Psoas muscle (tissue), 8 donors: ENCODE results near the gene FIGNL1. TPM values are rescaled to one million over a fixed set of nuclear protein-coding genes. Genes with fewer than 3 reads are reported as not detected.

ENCODE experiments used
- ATAC-seq, 4 donors: fragments of 200-7000 bp; cut with Tn5 transposase; one replicate each; pipeline ENCODE4 v1.9.1; 2020; ENCODE audit warnings: moderate library complexity in 3 of 4, mild to moderate bottlenecking in 2 of 4
- DNase-seq, 2 donors: peaks; one replicate each; pipeline ENCODE4 v3.0.0-alpha.2; 2020
- H3K27ac ChIP-seq: fragments of 200-600 bp; one replicate; pipeline ENCODE4 v1.8.0; 2022
- H3K27me3 ChIP-seq, 3 donors: fragments of 200-600 bp in 1 of 3; one replicate each; pipeline versions ENCODE4 v1.6.1 to v1.8.0; 2013 to 2022; ENCODE audit warnings: low read length in 2 of 3, mild to moderate bottlenecking in 2 of 3, moderate library complexity in 1 of 3; ENCODE audit not compliant: insufficient read depth in 3 of 3
- H3K36me3 ChIP-seq, 2 donors: fragments of 200-600 bp in 1 of 2; one replicate each; pipeline versions ENCODE4 v1.6.1 to v1.8.0; 2013 to 2022; ENCODE audit warnings: low read depth in 1 of 2, mild to moderate bottlenecking in 1 of 2, moderate library complexity in 1 of 2; ENCODE audit not compliant: insufficient read depth in 1 of 2
- H3K4me1 ChIP-seq: fragments of 200-600 bp; one replicate; pipeline ENCODE4 v1.8.0; 2022
- H3K4me3 ChIP-seq: fragments of 200-600 bp; one replicate; pipeline ENCODE4 v1.8.0; 2022; ENCODE audit warnings: mild to moderate bottlenecking
- H3K9me3 ChIP-seq: fragments of 200-600 bp; one replicate; pipeline ENCODE4 v1.8.0; 2022
- WGBS, 3 donors: extraction: QIAGEN DNeasy Blood & Tissue Kit; methylation state at CpG; one replicate each; pipeline versions ENCODE4 v1.1.6 to v1.1.7; 2013; 5-methylcytosine and 5-hydroxymethylcytosine counted together
- intact Hi-C, 2 donors: fragments of 100-400 bp; cut with DNase I; formaldehyde crosslinking; loops; one replicate each; pipeline versions ENCODE4 v1.11.0 to v1.14.2; 2022
- polyA plus RNA-seq, 3 donors: library from polyadenylated mRNA; stranded (reverse); fragments of 200-250 nt; gene quantifications; one replicate each; pipeline ENCODE4 v1.2.3, GENCODE V29; 2013
- total RNA-seq, 4 donors: library from RNA; stranded (reverse); fragmentation: NEBNext Ultra II Directional in 2 of 4; extraction: Animal tissue kit (Norgen Biotek cat#: 25700) in 2 of 4; gene quantifications; one replicate each; pipeline versions ENCODE4 v1.2.1 to v1.2.4, GENCODE V29; 2021 to 2023
- TF ChIP-seq, protein P1 (sequence below): fragments of 200-600 bp; IDR thresholded peaks from one replicate; pipeline ENCODE4 v1.8.0; 2022; ENCODE audit warnings: antibody characterized with exemption
- donor health status: healthy with polysubstance abuse.
- donor health status: DM: no; HTN: no; CAD: no; lungs with moderate emphysema.
- donor health status: Bipolar disorder and iron deficiency.
- donor health status: healthy.
- donor health status: DM: yes; HTN: yes; CAD: no.
- donor health status: DM: no; HTN: no; CAD: no.
- donor health status: DM: no; HTN: no; CAD: no.
- donor health status: DM: yes; HTN: yes; CAD: no.

The FIGNL1 gene
- total and polyA plus RNA-seq, 7 donors: 2.7 to 13.4 (median 7.9) TPM

DNA sequence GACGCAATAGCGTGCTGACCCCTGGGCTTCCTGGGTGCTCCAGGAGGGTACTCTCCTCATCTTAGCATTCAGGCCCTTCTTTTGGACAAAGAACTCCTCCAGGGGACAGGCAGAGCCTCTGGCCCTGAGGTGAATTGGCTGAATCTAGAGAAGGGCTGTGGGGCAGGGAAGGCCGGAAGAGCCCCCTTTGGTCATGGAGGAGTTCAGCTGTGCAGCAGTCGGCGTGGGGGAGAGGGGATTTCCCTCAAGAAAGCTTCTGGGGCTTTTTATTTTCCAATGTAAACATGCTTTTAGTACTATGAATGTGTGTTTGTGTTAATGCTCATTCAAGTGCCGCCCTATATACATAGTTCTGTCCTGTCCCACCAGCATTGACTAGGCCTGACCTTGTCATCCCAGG, 38.8 kb downstream of the FIGNL1 start:
- 80 to 92% (median 86%) methylated on average over 6 of the region's 6 CpGs for WGBS, 3 donors
- H3K9me3 ChIP-seq: no peaks in the 10 kb centered on the region
- H3K4me3 ChIP-seq: no peak overlapping the region
- H3K27me3 ChIP-seq: no peaks in the 10 kb centered on the region
- TF ChIP-seq, protein P1, sequence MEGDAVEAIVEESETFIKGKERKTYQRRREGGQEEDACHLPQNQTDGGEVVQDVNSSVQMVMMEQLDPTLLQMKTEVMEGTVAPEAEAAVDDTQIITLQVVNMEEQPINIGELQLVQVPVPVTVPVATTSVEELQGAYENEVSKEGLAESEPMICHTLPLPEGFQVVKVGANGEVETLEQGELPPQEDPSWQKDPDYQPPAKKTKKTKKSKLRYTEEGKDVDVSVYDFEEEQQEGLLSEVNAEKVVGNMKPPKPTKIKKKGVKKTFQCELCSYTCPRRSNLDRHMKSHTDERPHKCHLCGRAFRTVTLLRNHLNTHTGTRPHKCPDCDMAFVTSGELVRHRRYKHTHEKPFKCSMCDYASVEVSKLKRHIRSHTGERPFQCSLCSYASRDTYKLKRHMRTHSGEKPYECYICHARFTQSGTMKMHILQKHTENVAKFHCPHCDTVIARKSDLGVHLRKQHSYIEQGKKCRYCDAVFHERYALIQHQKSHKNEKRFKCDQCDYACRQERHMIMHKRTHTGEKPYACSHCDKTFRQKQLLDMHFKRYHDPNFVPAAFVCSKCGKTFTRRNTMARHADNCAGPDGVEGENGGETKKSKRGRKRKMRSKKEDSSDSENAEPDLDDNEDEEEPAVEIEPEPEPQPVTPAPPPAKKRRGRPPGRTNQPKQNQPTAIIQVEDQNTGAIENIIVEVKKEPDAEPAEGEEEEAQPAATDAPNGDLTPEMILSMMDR: no peak
- H3K4me1 ChIP-seq: no peaks in the 10 kb centered on the region
- no peak for ATAC-seq
- intact Hi-C loops: no loop called here
- H3K27ac ChIP-seq: no peak overlapping the region
- no peak for DNase-seq
- H3K36me3 ChIP-seq: no peaks in the 10 kb centered on the region

DNA sequence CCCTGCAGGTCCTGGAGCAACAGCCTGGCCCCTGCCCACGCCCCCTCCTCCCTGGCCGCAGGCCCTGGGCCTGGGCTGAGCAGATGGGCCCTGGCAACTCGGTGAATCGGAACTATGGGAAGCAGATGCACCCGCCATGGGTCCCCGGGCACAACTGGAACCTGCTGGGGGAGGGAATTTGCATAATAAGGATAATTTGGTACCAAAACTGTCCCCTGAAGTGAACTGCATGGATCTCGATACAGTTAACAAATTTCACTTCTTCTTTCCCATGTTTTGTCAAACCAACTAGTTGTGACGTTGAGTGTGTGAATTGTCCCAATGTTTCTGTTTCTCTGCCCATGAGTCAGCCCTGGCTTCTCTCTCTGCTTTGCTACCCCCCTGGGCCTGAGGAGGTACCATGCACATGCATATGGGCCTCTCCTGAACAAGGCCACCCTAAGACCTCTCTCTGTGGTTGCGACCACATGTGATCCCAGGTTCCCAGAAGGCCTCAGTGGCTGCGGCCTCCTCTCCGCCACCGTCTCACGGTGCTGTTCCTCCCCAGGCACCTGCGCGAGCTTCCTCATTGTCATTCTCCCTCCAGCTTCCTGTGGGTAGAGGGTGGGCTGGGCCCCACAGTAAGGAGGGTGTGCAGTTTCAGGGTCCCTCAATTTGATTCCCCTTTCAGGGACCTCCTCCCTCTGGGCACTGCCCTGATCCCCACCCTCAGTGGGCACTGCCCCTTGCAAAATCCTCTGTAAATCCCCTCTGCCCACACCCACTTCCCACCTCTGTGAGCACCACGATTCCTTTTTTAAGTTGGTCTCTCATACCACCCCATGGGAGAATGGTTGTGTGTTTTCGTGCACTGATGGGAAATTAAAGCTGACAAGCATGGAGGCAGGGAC, 40.0 kb downstream of the FIGNL1 start:
- no peaks in the 10 kb centered on the region for H3K27me3 ChIP-seq
- H3K4me1 ChIP-seq: no peaks in the 10 kb centered on the region
- intact Hi-C loops: no loop called here
- WGBS, 3 donors: 76 to 81% (median 80%) methylated on average over 17 of the region's 17 CpGs
- ATAC-seq: no peak
- no peaks in the 10 kb centered on the region for H3K9me3 ChIP-seq
- DNase-seq: no peak
- TF ChIP-seq, protein P1: no peak
- H3K36me3 ChIP-seq: no peaks in the 10 kb centered on the region
- H3K4me3 ChIP-seq: no peak overlapping the region
- H3K27ac ChIP-seq: no peak overlapping the region

DNA sequence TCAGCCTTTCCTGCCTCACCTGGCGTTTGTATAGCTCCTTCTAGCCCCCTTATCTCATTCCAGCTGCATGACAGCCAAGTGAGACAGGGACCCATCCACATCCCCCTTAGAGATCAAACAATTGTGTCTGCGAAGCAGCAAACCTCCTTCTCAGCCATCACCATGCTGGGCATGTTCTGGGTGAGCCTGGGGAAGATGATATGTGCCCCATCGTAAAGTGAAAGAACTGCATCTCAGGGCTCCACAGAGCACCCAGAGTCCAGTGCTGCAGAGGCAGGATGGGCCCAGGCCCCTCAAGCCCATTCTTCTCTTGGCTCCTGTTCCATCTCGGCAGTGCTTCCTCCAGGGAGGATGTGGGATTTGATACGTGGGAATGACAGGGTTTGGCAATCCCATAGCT, 43.2 kb downstream of the FIGNL1 start:
- intact Hi-C loops: no loop called here
- H3K9me3 ChIP-seq: no peaks in the 10 kb centered on the region
- TF ChIP-seq, protein P1: no peak
- 58 to 67% (median 66%) methylated on average over 5 of the region's 5 CpGs for WGBS, 3 donors
- H3K27me3 ChIP-seq: peaks cover 0 to 15% (median 1%) of the 10 kb centered on the region in 3 donors
- no peak overlapping the region for H3K27ac ChIP-seq
- DNase-seq (no peak), ATAC-seq (no peak)
- H3K36me3 ChIP-seq: no peaks in the 10 kb centered on the region
- no peak overlapping the region for H3K4me3 ChIP-seq
- no peaks in the 10 kb centered on the region for H3K4me1 ChIP-seq

DNA sequence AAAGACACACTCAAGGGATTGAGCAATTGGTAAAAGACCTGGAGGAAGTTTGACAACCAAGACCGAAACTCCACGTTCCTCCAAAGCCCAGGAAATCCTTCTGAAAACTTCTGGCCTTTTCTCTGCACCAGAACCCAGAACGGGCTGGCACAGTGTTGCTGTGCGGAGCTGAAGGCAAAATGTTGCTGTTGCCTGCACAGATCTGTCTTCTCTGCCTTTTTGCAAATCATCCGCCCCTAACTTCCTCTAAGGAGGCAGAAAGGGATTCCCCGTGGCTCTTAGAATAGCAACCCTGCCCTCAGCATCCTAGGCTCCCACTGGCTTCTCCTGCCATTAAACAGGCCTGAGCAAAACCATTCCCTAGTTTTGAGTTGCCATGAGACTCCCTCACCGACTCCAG, 44.9 kb downstream of the FIGNL1 start:
- Histone ChIP-seq H3K36me3 (no peaks in the 10 kb centered on the region), H3K4me1 (no peaks in the 10 kb centered on the region), H3K27me3 (peaks cover 0 to 29% (median 5%) of the 10 kb centered on the region in 3 donors), H3K9me3 (no peaks in the 10 kb centered on the region), H3K27ac (no peak overlapping the region), H3K4me3 (no peak overlapping the region)
- DNase-seq (no peak), ATAC-seq (no peak)
- 78 to 84% (median 79%) methylated on average over 7 of the region's 7 CpGs for WGBS, 3 donors
- intact Hi-C loops: no loop called here
- TF ChIP-seq, protein P1: no peak
